ENCODE measurements around the gene JAGN1. TPM values are rescaled to one million over a fixed set of nuclear protein-coding genes. Genes with fewer than 3 reads are reported as not detected.

Gene JAGN1
- total and polyA plus RNA-seq, 7 donors, result 24.7 to 55.1 (median 39.2) TPM

DNA sequence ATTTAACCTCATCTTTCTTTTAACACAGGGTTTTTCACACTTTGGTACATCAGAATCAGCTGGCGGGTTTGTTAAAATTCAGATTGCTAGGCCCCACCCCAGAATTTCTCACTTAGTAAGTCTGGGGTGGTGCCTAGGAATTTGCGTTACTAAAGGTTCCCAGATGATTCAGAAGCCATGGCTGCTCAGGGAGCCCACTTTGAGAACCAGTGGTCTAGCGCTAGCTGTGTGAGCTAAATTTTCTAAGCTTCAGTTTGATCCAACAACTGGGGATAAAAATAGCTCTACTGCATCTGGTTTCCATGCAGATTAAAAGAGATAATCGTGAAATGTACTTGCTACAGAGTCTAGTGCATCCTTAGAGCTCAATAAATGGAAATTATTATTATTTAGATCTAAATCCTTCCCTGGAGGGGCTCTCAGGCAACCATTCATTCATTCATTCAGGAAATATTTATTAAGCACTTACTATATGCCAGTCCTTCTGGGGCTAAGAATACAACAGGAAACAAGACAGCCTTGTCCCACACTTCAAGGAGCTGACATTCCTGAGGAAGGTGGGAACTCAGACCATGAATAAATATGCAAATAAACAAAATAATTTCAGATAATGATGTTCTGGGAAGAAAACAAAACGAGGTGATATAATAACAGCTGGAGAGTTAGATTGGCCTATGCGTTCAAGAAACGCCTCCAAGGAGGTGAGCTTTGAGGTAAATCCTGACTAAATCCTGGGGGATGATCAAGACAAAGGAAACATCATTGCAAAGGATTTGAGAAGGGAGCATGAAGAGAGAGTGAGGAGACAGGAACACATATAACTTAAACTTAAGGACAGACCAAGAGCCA lies 6.5 kb upstream of the JAGN1 start:
- DNase-seq, result no peak
- peak overlapping the region in 3 of 4 donors; percentile 41 to 71 (median 53) for H3K27ac ChIP-seq
- no peaks in the 10 kb centered on the region for H3K36me3 ChIP-seq
- peaks cover 0 to 18% (median 13%) of the 10 kb centered on the region in 4 donors for H3K4me1 ChIP-seq
- no peak overlapping the region for H3K4me3 ChIP-seq
- TF ChIP-seq POLR2AphosphoS5 (IDR thresholded peaks at IDR 0.05), result no peak
- TF ChIP-seq EP300 (IDR thresholded peaks at IDR 0.05), result no peak
- no peak for TF ChIP-seq POLR2A (IDR thresholded peaks at IDR 0.05)
- TF ChIP-seq, protein P1, sequence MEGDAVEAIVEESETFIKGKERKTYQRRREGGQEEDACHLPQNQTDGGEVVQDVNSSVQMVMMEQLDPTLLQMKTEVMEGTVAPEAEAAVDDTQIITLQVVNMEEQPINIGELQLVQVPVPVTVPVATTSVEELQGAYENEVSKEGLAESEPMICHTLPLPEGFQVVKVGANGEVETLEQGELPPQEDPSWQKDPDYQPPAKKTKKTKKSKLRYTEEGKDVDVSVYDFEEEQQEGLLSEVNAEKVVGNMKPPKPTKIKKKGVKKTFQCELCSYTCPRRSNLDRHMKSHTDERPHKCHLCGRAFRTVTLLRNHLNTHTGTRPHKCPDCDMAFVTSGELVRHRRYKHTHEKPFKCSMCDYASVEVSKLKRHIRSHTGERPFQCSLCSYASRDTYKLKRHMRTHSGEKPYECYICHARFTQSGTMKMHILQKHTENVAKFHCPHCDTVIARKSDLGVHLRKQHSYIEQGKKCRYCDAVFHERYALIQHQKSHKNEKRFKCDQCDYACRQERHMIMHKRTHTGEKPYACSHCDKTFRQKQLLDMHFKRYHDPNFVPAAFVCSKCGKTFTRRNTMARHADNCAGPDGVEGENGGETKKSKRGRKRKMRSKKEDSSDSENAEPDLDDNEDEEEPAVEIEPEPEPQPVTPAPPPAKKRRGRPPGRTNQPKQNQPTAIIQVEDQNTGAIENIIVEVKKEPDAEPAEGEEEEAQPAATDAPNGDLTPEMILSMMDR (IDR thresholded peaks at IDR 0.05), result no peak
- intact Hi-C loops (cut with DNase I), result no loop called here
- no peaks in the 10 kb centered on the region for H3K9me3 ChIP-seq
- no peaks in the 10 kb centered on the region for H3K27me3 ChIP-seq
- 85 to 87% methylated on average over 7 of the region's 7 CpGs for WGBS, 2 donors

DNA sequence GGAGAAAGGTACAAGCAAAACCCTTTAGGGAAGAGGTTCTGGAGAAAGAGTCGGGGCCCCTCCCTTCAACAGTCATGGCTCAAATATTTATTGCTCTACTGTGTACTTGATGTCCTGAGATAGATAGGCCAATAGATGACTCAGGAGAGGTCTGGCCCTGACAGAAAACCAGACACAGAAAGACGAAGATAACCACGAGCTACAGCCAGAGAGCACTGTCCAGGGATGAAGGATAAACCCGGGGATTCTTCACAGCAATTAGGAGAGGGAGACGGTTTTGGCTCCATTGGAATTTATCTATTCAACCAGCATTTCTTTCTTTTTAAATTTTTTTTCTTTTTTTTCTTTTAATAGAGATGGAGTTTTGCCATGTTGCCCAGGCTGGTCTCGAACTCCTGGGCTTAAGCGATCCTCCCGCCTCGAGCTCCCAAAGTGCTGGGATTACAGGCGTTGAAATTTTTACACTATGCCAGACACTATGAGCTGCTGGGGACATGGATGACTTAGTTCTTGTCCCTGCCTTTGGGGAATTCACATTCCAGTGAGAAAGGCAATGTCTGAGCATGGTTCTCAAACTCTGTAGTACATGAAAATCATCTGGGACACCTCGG lies 5.8 kb upstream of the JAGN1 start:
- DNase-seq, result no peak
- H3K4me3 ChIP-seq, result no peak overlapping the region
- H3K27ac ChIP-seq, result peak overlapping the region in 3 of 4 donors; percentile 41 to 71 (median 53)
- peaks cover 0 to 18% (median 13%) of the 10 kb centered on the region in 4 donors for H3K4me1 ChIP-seq
- no peaks in the 10 kb centered on the region for H3K9me3 ChIP-seq
- 72 to 81% methylated on average over 11 of the region's 11 CpGs for WGBS, 2 donors
- TF ChIP-seq POLR2A (IDR thresholded peaks at IDR 0.05) (no peak), POLR2AphosphoS5 (IDR thresholded peaks at IDR 0.05) (peak in 3 of 4 donors; percentile 29 to 47 (median 47)), EP300 (IDR thresholded peaks at IDR 0.05) (no peak)
- intact Hi-C loops (cut with DNase I), result no loop called here
- H3K36me3 ChIP-seq, result no peaks in the 10 kb centered on the region
- H3K27me3 ChIP-seq, result no peaks in the 10 kb centered on the region

DNA sequence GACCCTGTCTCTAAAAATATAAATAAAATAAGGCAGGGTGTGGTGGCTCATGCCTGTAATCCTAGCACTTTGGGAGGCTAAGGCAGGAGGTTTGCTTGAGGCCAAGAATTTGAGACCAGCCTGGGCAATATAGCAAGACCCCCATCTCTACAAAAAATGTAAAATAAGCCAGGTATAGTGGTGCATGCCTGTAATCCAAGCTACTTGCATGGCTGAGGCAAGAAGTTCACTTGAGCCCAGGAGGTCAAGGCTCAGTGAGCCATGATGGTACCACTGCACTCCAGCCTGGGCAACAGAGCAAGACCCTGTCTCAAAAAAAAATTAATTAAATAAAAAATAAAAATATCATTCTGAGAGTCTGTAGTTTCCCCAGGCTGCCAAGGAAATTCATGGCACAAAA lies 4.1 kb upstream of the JAGN1 start:
- peaks cover 0 to 26% (median 20%) of the 10 kb centered on the region in 4 donors for H3K4me1 ChIP-seq
- DNase-seq, result no peak
- H3K4me3 ChIP-seq, result no peak overlapping the region
- TF ChIP-seq, protein P1 (IDR thresholded peaks at IDR 0.05), result no peak
- TF ChIP-seq POLR2AphosphoS5 (IDR thresholded peaks at IDR 0.05) (no peak), EP300 (IDR thresholded peaks at IDR 0.05) (no peak), POLR2A (IDR thresholded peaks at IDR 0.05) (no peak)
- H3K36me3 ChIP-seq, result no peaks in the 10 kb centered on the region
- intact Hi-C loops (cut with DNase I), result no loop called here
- H3K9me3 ChIP-seq, result no peaks in the 10 kb centered on the region
- H3K27ac ChIP-seq, result no peak overlapping the region
- H3K27me3 ChIP-seq, result no peaks in the 10 kb centered on the region

DNA sequence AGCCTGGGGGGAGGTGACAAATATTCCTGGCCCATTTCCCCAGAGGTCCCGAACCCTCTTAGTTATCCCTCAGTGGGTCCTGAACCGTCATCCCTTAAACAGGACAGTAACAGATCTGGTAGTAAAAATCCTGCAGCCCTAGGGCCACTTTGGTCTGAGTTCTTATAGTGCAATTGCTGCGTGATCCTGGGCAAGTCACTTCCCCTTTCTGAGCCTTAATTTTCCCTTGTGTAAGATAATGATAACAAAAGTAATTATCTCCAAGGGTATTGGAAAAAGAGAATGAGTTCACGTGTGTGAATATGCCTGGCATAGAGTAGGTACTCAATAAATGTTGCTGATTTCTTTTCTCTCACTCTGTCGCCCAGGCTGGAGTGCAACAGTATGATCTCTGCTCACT lies 2.9 kb upstream of the JAGN1 start:
- H3K36me3 ChIP-seq, result peaks cover 0 to under 1% (median 0%) of the 10 kb centered on the region in 4 donors
- no peaks in the 10 kb centered on the region for H3K27me3 ChIP-seq
- no peak overlapping the region for H3K4me3 ChIP-seq
- TF ChIP-seq EP300 (IDR thresholded peaks at IDR 0.05) (no peak), POLR2AphosphoS5 (IDR thresholded peaks at IDR 0.05) (no peak), POLR2A (IDR thresholded peaks at IDR 0.05) (no peak)
- TF ChIP-seq, protein P1 (IDR thresholded peaks at IDR 0.05), result no peak
- intact Hi-C loops (cut with DNase I), result no loop called here
- H3K9me3 ChIP-seq, result no peaks in the 10 kb centered on the region
- no peak overlapping the region for H3K27ac ChIP-seq
- 89% methylated on average over 5 of the region's 5 CpGs for WGBS, 2 donors
- DNase-seq, result no peak
- H3K4me1 ChIP-seq, result peaks cover 0 to 38% (median 28%) of the 10 kb centered on the region in 4 donors

DNA sequence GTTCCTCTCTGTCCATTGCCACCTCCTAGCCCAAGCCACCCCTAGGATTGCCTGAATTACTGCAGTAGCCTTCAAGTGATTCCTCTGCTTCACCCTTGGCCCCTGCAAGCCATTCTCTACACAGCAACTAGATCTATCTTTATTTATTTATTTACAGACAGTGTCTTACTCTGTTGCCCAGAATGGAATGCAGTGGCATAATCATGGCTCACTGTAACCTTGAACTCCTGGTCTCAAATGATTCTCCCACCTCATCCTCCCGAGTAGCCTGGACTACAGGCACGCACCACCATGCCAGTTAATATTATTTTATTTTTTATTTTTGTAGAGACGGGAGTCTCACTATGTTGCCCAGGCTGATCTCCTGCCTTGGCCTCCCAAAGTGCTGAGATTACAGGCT lies 1.9 kb upstream of the JAGN1 start:
- Histone ChIP-seq H3K4me1 (peaks cover 0 to 43% (median 34%) of the 10 kb centered on the region in 4 donors), H3K36me3 (peaks cover 0 to 12% (median 4%) of the 10 kb centered on the region in 4 donors), H3K27ac (no peak overlapping the region), H3K4me3 (no peak overlapping the region), H3K9me3 (no peaks in the 10 kb centered on the region), H3K27me3 (no peaks in the 10 kb centered on the region)
- DNase-seq, result no peak
- intact Hi-C loops (cut with DNase I), result no loop called here
- TF ChIP-seq EP300 (IDR thresholded peaks at IDR 0.05) (no peak), POLR2A (IDR thresholded peaks at IDR 0.05) (no peak), POLR2AphosphoS5 (IDR thresholded peaks at IDR 0.05) (no peak)
- TF ChIP-seq, protein P1 (IDR thresholded peaks at IDR 0.05), result no peak
- 87 to 93% methylated on average over 3 of the region's 3 CpGs for WGBS, 2 donors
